GM12878 (cell line): ENCODE measurements around the gene EMILIN2. TPM values are rescaled to one million over a fixed set of nuclear protein-coding genes. Genes with fewer than 3 reads are reported as not detected.

Experiments used
- ATAC-seq: fragments of 200-7000 bp; cut with Tn5 transposase; 3 replicates; pipeline ENCODE4 v1.9.1; 2020; ENCODE audit warnings: mild to moderate bottlenecking, moderate library complexity
- BruUV-seq: library from RNA; stranded (reverse); fragments of 400-500 nt; replicated peaks from 2 replicates; lab custom pipeline; 2021; lab: Mats Ljungman, UMichigan
- CTCF ChIA-PET: fragments of 300-600 bp; sonication (Branson Sonifier 250); formaldehyde crosslinking; extraction: SDS; loops from one replicate; lab custom pipeline; 2021; ENCODE audit warnings: inconsistent platforms; lab: Yijun Ruan, JAX
- POLR2A ChIA-PET: fragments of 350-600 bp; formaldehyde crosslinking; extraction: SDS; loops from one replicate; lab custom pipeline; 2021; ENCODE audit warnings: inconsistent platforms; lab: Charles Lee
- RAD21 ChIA-PET: fragments of 300-600 bp; sonication (Branson Sonifier 250); formaldehyde crosslinking; loops from one replicate; lab custom pipeline; 2023; ENCODE audit warnings: antibody characterized with exemption; ENCODE audit not compliant: unreplicated experiment; lab: Charles Lee
- SMC1A ChIA-PET: fragments of 300-600 bp; sonication (Branson Sonifier 250); formaldehyde crosslinking; loops from one replicate; lab custom pipeline; 2023; ENCODE audit not compliant: unreplicated experiment, uncharacterized antibody; lab: Charles Lee
- DNase-seq: peaks from one replicate; pipeline ENCODE4 v3.0.0-alpha.2; 2011; ENCODE audit warnings: low read depth, low spot score
- FAIRE-seq: peaks from 3 replicates; lab custom pipeline; 2011; peaks lifted over from hg19 to GRCh38; lab: Jason Lieb, UNC
- H2AFZ ChIP-seq: 2 replicates; pipeline ENCODE4 v1.6.0; 2011; ENCODE audit warnings: low read depth, low read length, control low read depth; ENCODE audit not compliant: control insufficient read depth
- H3K27ac ChIP-seq: 2 replicates; pipeline ENCODE4 v1.5.1; 2011; ENCODE audit warnings: control low read depth; ENCODE audit not compliant: control insufficient read depth, insufficient read depth
- H3K27me3 ChIP-seq, 2 experiments: replicated peaks in 1 of 2; 2 replicates each; pipeline versions ENCODE4 v1.6.0 to v1.6.1; 2011; ENCODE audit warnings: low read length in 1 of 2; ENCODE audit not compliant: control insufficient read depth in 2 of 2, insufficient read depth in 2 of 2
- H3K36me3 ChIP-seq, 2 experiments: 2 replicates each; pipeline ENCODE4 v1.5.1; 2011; ENCODE audit warnings: low read length in 1 of 2; ENCODE audit not compliant: control insufficient read depth in 2 of 2, insufficient read depth in 2 of 2
- H3K4me1 ChIP-seq: 2 replicates; pipeline ENCODE4 v1.6.1; 2011; ENCODE audit warnings: mild to moderate bottlenecking, low read length, moderate library complexity, mixed read lengths; ENCODE audit not compliant: control insufficient read depth, insufficient read depth
- H3K4me2 ChIP-seq: 2 replicates; pipeline ENCODE4 v1.6.0; 2011; ENCODE audit warnings: control low read depth; ENCODE audit not compliant: control insufficient read depth, insufficient read depth
- H3K4me3 ChIP-seq: fragments of 200-600 bp; sonication (generic); 2 replicates; pipeline ENCODE4 v1.5.1; 2016
- H3K79me2 ChIP-seq: 2 replicates; pipeline ENCODE4 v1.6.0; 2011; ENCODE audit warnings: low read length; ENCODE audit not compliant: control insufficient read depth, insufficient read depth
- H3K9ac ChIP-seq: 2 replicates; pipeline ENCODE4 v1.8.0; 2011; ENCODE audit warnings: low read length, control low read depth, mixed read lengths; ENCODE audit not compliant: control insufficient read depth, insufficient read depth
- H3K9me3 ChIP-seq: replicated peaks from 3 replicates; pipeline ENCODE4 v1.5.1; 2011; ENCODE audit warnings: mild to moderate bottlenecking, low read length; ENCODE audit not compliant: control insufficient read depth, insufficient read depth
- H4K20me1 ChIP-seq: 2 replicates; pipeline ENCODE4 v1.6.0; 2011; ENCODE audit not compliant: control insufficient read depth, insufficient read depth
- ATF7 ChIP-seq: fragments of 450-650 bp; IDR thresholded peaks from 2 replicates; pipeline ENCODE4 v1.6.1; 2016; ENCODE audit warnings: low read depth, mild to moderate bottlenecking
- FOXK2 ChIP-seq: fragments of 450-650 bp; IDR thresholded peaks from 2 replicates; pipeline ENCODE4 v1.6.1; 2017; ENCODE audit warnings: mild to moderate bottlenecking, moderate library complexity
- FOXM1 ChIP-seq: IDR thresholded peaks from 2 replicates; pipeline ENCODE4 v1.6.1; 2012; ENCODE audit warnings: low read depth, mild to moderate bottlenecking, inconsistent platforms, low read length, moderate library complexity
- MEF2B ChIP-seq: fragments of 450-650 bp; IDR thresholded peaks from 2 replicates; pipeline ENCODE4 v1.6.1; 2018; ENCODE audit warnings: mild to moderate bottlenecking, moderate library complexity; ENCODE audit not compliant: partially characterized antibody, poor library complexity, severe bottlenecking
- MYC ChIP-seq: IDR thresholded peaks from 2 replicates; pipeline ENCODE4 v1.6.1; 2011; ENCODE audit warnings: mild to moderate bottlenecking, low read length, moderate library complexity, inconsistent platforms; ENCODE audit not compliant: insufficient read depth, insufficient replicate concordance, insufficient read length, severe bottlenecking
- NR2F1 ChIP-seq: fragments of 450-650 bp; conservative IDR thresholded peaks from 2 replicates; pipeline ENCODE4 v1.6.1; 2017; ENCODE audit warnings: mild to moderate bottlenecking
- POLR2A ChIP-seq: IDR thresholded peaks from 2 replicates; pipeline ENCODE4 v1.6.1; 2011; ENCODE audit warnings: low read depth, mild to moderate bottlenecking, low read length
- SUPT20H ChIP-seq: IDR thresholded peaks from 2 replicates; pipeline ENCODE4 v1.6.1; 2011; ENCODE audit warnings: low read depth, mild to moderate bottlenecking, low read length, moderate library complexity, borderline replicate concordance; ENCODE audit not compliant: control insufficient read depth
- ZZZ3 ChIP-seq: IDR thresholded peaks from 2 replicates; pipeline ENCODE4 v1.6.1; 2011; ENCODE audit warnings: low read depth; ENCODE audit not compliant: control insufficient read depth, insufficient read length
- WGBS: methylation state at CpG from one replicate; pipeline ENCODE4 v1.1.6; 2016; ENCODE audit warnings: low lambda C conversion rate; ENCODE audit not compliant: insufficient replicate concordance, insufficient coverage; ENCODE audit errors: missing lambda C conversion rate; 5-methylcytosine and 5-hydroxymethylcytosine counted together
- in situ Hi-C: fragments of 300-500 bp; cut with MboI; formaldehyde crosslinking; loops from 9 replicates; pipeline ENCODE4 v1.14.3; 2018; ENCODE audit warnings: mixed read lengths
- intact Hi-C: fragments of 100-400 bp; cut with micrococcal nuclease; formaldehyde crosslinking; loops from one replicate; pipeline ENCODE4 v1.14.2; 2022; ENCODE audit not compliant: unreplicated experiment
- polyA plus RNA-seq, 11 experiments: library from polyadenylated mRNA; depleted of rRNA in 4 of 11; unstranded in 6 of 11; stranded (reverse) in 5 of 11; fragments of >200 nt; fragmentation: Nextera tagmentation in 4 of 11; fragmentation: Illumina TruSeq in 1 of 11; extraction: Ambion mirVana in 4 of 11; extraction: Trizol in 1 of 11; gene quantifications; 1 replicate in 1 of 11; 2 replicates in 10 of 11; pipeline versions ENCODE4 v1.2.1 to v1.2.3, GENCODE V29; 2011 to 2016; ENCODE audit warnings: inconsistent platforms in 2 of 11, missing spikeins in 2 of 11, low read depth in 1 of 11
- total RNA-seq, 4 experiments: library from RNA; depleted of rRNA in 3 of 4; stranded (reverse); fragments of >200 nt in 3 of 4; fragmentation: Illumina TruSeq in 1 of 4; extraction: Trizol in 1 of 4; gene quantifications; 2 replicates each; pipeline versions ENCODE4 v1.2.1 to v1.2.3, GENCODE V29; 2013 to 2021
- TF ChIP-seq, protein P1 (sequence below): IDR thresholded peaks from 2 replicates; pipeline ENCODE4 v1.6.1; 2012; ENCODE audit warnings: mild to moderate bottlenecking, low read depth, low read length
- TF ChIP-seq, protein P2 (sequence below): fragments of 450-650 bp; IDR thresholded peaks from 2 replicates; pipeline ENCODE4 v1.6.1; 2017; ENCODE audit warnings: mild to moderate bottlenecking, moderate library complexity

EMILIN2 gene
- total and polyA plus RNA-seq, 10 of the 15 experiments (the other 5 are each of a cell fraction or from before 2014, with no cell fraction given): 0.58 to 18.4 (median 5.9) TPM

DNA sequence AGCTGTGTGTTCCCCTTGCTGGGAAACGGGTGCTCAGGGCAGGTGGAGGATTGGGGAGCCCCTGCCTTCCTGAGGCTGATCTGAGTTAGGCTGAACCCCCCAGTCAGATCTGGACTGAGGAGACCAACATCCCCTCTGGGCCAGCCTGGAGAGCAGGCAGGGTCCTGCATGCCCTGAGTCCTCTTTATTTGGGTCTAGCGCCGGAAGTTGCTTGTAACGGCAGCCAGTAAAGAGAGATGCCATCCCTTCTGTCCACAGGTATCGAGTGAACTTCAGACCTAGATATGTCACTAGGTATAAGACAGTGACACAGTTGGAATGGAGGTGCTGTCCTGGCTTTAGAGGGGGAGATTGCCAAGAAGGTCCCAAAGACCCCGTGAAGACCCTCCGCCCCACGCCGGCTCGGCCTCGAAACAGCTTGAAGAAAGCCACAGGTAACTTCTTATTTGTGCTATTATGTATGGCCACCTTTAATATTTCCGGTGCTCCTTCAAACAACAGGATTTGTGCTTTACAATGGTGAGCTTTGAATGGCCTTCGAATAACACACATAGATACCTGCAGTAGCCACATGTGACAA lies 38.0 kb downstream of the EMILIN2 start:
- FAIRE-seq: no peak
- Histone ChIP-seq H3K27me3 (no peaks in the 10 kb centered on the region; a peak in 2 of 4 replicates), H3K27ac (no peak overlapping the region), H3K4me3 (no peak overlapping the region), H3K79me2 (no peaks in the 10 kb centered on the region), H3K36me3 (no peaks in the 10 kb centered on the region), H3K4me2 (no peak overlapping the region), H2AFZ (no peak overlapping the region), H3K9ac (no peak overlapping the region), H3K4me1 (peaks cover 9% of the 10 kb centered on the region), H3K9me3 (no peaks in the 10 kb centered on the region; the same call in 2 of the 3 replicates), H4K20me1 (no peaks in the 10 kb centered on the region)
- POLR2A ChIA-PET: no interaction called here
- RAD21 ChIA-PET: no interaction called here
- TF ChIP-seq POLR2A (no peak), ZZZ3 (no peak), FOXM1 (no peak), MEF2B (no peak), MYC (no peak), FOXK2 (no peak), NR2F1 (no peak), SUPT20H (no peak), ATF7 (no peak)
- TF ChIP-seq, protein P1, sequence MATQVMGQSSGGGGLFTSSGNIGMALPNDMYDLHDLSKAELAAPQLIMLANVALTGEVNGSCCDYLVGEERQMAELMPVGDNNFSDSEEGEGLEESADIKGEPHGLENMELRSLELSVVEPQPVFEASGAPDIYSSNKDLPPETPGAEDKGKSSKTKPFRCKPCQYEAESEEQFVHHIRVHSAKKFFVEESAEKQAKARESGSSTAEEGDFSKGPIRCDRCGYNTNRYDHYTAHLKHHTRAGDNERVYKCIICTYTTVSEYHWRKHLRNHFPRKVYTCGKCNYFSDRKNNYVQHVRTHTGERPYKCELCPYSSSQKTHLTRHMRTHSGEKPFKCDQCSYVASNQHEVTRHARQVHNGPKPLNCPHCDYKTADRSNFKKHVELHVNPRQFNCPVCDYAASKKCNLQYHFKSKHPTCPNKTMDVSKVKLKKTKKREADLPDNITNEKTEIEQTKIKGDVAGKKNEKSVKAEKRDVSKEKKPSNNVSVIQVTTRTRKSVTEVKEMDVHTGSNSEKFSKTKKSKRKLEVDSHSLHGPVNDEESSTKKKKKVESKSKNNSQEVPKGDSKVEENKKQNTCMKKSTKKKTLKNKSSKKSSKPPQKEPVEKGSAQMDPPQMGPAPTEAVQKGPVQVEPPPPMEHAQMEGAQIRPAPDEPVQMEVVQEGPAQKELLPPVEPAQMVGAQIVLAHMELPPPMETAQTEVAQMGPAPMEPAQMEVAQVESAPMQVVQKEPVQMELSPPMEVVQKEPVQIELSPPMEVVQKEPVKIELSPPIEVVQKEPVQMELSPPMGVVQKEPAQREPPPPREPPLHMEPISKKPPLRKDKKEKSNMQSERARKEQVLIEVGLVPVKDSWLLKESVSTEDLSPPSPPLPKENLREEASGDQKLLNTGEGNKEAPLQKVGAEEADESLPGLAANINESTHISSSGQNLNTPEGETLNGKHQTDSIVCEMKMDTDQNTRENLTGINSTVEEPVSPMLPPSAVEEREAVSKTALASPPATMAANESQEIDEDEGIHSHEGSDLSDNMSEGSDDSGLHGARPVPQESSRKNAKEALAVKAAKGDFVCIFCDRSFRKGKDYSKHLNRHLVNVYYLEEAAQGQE: no peak
- TF ChIP-seq, protein P2, sequence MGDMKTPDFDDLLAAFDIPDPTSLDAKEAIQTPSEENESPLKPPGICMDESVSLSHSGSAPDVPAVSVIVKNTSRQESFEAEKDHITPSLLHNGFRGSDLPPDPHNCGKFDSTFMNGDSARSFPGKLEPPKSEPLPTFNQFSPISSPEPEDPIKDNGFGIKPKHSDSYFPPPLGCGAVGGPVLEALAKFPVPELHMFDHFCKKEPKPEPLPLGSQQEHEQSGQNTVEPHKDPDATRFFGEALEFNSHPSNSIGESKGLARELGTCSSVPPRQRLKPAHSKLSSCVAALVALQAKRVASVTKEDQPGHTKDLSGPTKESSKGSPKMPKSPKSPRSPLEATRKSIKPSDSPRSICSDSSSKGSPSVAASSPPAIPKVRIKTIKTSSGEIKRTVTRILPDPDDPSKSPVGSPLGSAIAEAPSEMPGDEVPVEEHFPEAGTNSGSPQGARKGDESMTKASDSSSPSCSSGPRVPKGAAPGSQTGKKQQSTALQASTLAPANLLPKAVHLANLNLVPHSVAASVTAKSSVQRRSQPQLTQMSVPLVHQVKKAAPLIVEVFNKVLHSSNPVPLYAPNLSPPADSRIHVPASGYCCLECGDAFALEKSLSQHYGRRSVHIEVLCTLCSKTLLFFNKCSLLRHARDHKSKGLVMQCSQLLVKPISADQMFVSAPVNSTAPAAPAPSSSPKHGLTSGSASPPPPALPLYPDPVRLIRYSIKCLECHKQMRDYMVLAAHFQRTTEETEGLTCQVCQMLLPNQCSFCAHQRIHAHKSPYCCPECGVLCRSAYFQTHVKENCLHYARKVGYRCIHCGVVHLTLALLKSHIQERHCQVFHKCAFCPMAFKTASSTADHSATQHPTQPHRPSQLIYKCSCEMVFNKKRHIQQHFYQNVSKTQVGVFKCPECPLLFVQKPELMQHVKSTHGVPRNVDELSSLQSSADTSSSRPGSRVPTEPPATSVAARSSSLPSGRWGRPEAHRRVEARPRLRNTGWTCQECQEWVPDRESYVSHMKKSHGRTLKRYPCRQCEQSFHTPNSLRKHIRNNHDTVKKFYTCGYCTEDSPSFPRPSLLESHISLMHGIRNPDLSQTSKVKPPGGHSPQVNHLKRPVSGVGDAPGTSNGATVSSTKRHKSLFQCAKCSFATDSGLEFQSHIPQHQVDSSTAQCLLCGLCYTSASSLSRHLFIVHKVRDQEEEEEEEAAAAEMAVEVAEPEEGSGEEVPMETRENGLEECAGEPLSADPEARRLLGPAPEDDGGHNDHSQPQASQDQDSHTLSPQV: no peak
- no peak for DNase-seq
- CTCF ChIA-PET: no interaction called here
- BruUV-seq: no TSS peak
- in situ Hi-C loops (no loop called here), intact Hi-C loops (no loop called here)
- SMC1A ChIA-PET: interaction anchor here (0.7 kb wide), 1 partner anchor 12 kb away, joined by 3 read pairs; no protein-coding TSS in a partner anchor
- no peak for ATAC-seq
- WGBS: 83% methylated on average over 13 of the region's 13 CpGs
